Measurements from ENCODE around the gene OTUD3.
"Not testable (repeated sequence)": the region's sequence is repeated elsewhere in the genome, so short reads cannot be mapped to it uniquely, and the experiment has no call there.

OTUD3 gene

GRCh38 chr1:19927130-19927421 is 44.9 kb downstream of the OTUD3 start:
- H3K36me3 ChIP-seq (replicated peaks); H3K9me3 ChIP-seq; in situ Hi-C loops (cut with MboI; ENCODE audit: low sequenced_read_pairs); H3K4me1 ChIP-seq; H3K27me3 ChIP-seq (ENCODE audit: low read depth); H3K4me3 ChIP-seq; DNase-seq (ENCODE audit: low spot score in 2 of 2): not testable (repeated sequence)

GRCh38 chr1:19932866-19933265 is 50.7 kb downstream of the OTUD3 start:
- Histone ChIP-seq H3K4me3 (no peak overlapping the region), H3K4me1 (no peaks in the 10 kb centered on the region), H3K36me3 (replicated peaks) (no peaks in the 10 kb centered on the region), H3K9me3 (no peaks in the 10 kb centered on the region), H3K27me3 (ENCODE audit: low read depth) (no peaks in the 10 kb centered on the region)
- in situ Hi-C loops (cut with MboI; ENCODE audit: low sequenced_read_pairs): no loop called here
- DNase-seq (ENCODE audit: low spot score in 2 of 2): no peak

- H3K4me3 ChIP-seq: no peak overlapping the region
- in situ Hi-C loops (cut with MboI; ENCODE audit: low sequenced_read_pairs): no loop called here
- DNase-seq (ENCODE audit: low spot score in 2 of 2): no peak
- no peaks in the 10 kb centered on the region for H3K4me1 ChIP-seq
- no peaks in the 10 kb centered on the region for H3K36me3 ChIP-seq (replicated peaks)
- H3K27me3 ChIP-seq (ENCODE audit: low read depth): no peaks in the 10 kb centered on the region
- no peaks in the 10 kb centered on the region for H3K9me3 ChIP-seq
Measured at GRCh38 chr1:19934336-19934735, 52.1 kb downstream of the OTUD3 start.

DNA sequence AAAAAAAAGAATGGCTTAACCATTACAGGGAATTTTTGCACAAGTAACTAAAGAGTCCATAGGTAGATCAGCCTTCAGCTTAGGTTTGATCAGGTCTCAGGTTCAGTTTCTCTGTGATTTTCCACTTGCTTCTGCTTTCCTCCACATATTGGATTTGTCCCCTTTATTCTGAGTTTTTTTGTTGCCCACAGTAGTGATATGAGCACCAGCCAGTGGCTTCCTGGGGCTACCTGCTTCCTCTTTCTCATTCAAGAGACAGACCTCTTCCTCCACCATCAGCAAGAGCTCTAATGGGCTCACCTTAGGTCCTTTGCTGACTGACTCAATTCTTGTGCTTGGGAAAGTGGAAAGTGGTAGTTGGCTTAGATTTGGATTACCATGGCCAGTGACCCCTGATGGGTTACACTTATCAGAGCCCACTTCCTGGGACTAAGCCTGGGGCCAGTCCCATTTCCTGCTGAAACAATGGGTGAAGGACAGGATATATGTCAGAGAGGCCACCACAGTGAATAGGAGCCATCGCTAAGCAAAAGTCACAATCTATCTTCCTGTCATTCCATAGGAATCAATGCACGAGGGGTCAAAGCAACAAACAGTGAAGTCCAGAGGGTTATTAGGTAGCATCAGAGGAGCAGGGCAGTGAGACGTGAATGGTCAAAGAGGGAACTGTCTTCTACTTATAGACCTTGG is 54.0 kb downstream of the OTUD3 start:
- no peaks in the 10 kb centered on the region for H3K4me1 ChIP-seq
- H3K36me3 ChIP-seq (replicated peaks): no peaks in the 10 kb centered on the region
- no peak overlapping the region for H3K4me3 ChIP-seq
- H3K27me3 ChIP-seq (ENCODE audit: low read depth): no peaks in the 10 kb centered on the region
- H3K9me3 ChIP-seq: no peaks in the 10 kb centered on the region
- in situ Hi-C loops (cut with MboI; ENCODE audit: low sequenced_read_pairs): no loop called here
- no peak for DNase-seq (ENCODE audit: low spot score in 2 of 2)

- H3K27me3 ChIP-seq (ENCODE audit: low read depth): no peaks in the 10 kb centered on the region
- H3K36me3 ChIP-seq (replicated peaks): no peaks in the 10 kb centered on the region
- H3K4me3 ChIP-seq: no peak overlapping the region
- in situ Hi-C loops (cut with MboI; ENCODE audit: low sequenced_read_pairs): no loop called here
- DNase-seq (ENCODE audit: low spot score in 2 of 2): no peak
- H3K4me1 ChIP-seq: no peaks in the 10 kb centered on the region
- no peaks in the 10 kb centered on the region for H3K9me3 ChIP-seq
Measured at GRCh38 chr1:19938472-19938871, 56.3 kb downstream of the OTUD3 start.

DNA sequence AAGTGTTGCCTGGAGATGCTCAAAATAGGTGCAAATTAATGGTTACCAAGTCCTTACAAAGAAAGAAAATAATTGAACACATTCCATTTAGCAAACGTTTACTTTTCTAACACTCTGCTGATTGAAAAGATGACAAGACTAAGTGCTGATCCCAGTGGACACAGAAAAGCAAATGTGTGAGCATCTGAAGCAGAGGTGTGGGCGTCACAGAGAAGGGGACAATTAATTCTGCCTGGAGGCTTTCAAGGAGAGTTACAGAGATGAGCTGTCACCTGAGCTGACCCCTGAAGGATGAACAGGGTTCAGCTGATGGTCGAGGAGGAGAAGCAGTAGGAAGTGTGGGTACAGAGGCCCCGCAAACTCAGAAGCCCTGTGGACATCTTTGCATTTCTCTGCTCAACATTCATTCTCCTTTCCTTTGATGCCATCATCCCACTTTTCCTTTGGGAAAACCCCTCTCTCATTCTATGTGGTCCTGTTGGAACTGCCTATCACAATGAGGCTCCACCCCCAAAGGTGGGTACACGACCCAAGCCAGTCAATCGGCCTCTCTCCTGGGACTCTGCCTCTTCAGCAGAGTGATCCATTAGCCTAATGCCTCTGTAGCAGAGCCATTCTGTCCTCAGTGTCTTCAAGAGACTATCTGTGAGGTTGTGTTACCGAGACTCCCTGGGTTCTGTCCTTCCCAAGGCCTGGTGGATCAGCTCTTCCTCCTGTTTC is 58.5 kb downstream of the OTUD3 start:
- H3K27me3 ChIP-seq (ENCODE audit: low read depth): no peaks in the 10 kb centered on the region
- in situ Hi-C loops (cut with MboI; ENCODE audit: low sequenced_read_pairs): no loop called here
- H3K4me3 ChIP-seq: no peak overlapping the region
- H3K36me3 ChIP-seq (replicated peaks): no peaks in the 10 kb centered on the region
- H3K4me1 ChIP-seq: no peaks in the 10 kb centered on the region
- no peak for DNase-seq (ENCODE audit: low spot score in 2 of 2)
- H3K9me3 ChIP-seq: no peaks in the 10 kb centered on the region

DNA sequence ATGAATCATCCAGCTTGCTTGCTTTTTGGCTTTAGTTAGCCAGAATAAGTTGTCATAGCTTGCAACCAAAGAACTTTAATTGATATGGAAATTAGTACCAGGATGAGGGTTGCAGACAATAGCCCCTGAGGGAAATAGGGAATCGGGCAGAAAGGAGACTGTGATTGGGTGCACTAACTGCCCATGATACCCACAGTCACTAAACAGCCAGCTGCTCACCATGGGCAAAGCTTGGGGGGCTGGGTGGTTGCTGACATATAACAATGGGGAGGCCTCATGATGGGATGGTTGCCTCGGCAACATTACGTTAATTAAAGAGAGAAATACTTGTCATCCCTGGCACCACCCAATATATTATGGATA is 59.0 kb downstream of the OTUD3 start:
- in situ Hi-C loops (cut with MboI; ENCODE audit: low sequenced_read_pairs): no loop called here
- no peaks in the 10 kb centered on the region for H3K4me1 ChIP-seq
- H3K36me3 ChIP-seq (replicated peaks): no peaks in the 10 kb centered on the region
- H3K9me3 ChIP-seq: no peaks in the 10 kb centered on the region
- no peak for DNase-seq (ENCODE audit: low spot score in 2 of 2)
- H3K4me3 ChIP-seq: no peak overlapping the region
- no peaks in the 10 kb centered on the region for H3K27me3 ChIP-seq (ENCODE audit: low read depth)

- no peak for DNase-seq (ENCODE audit: low spot score in 2 of 2)
- Histone ChIP-seq H3K27me3 (ENCODE audit: low read depth) (no peaks in the 10 kb centered on the region), H3K9me3 (no peaks in the 10 kb centered on the region), H3K4me1 (no peaks in the 10 kb centered on the region), H3K4me3 (no peak overlapping the region), H3K36me3 (replicated peaks) (no peaks in the 10 kb centered on the region)
- in situ Hi-C loops (cut with MboI; ENCODE audit: low sequenced_read_pairs): no loop called here
Measured at GRCh38 chr1:19942088-19942487, 59.9 kb downstream of the OTUD3 start.

DNA sequence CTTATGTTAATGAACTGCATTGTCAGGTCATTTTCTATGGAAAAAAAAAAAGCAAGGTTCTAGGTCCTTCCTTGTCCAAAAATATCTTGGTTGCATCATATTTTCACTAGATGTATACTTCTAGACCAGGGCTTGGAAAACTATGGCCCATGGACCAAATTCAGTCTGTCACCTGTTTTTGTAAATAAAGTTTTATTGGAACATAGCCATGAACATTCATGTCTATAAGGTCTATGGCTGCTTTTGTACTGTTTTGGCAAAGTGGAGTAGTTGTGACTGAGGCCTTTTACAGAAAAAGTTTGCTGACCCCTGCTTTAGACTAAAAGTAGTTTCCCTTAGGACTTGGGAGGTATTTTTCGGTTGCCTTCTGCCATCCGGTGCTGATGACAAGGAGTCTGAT is 60.5 kb downstream of the OTUD3 start:
- in situ Hi-C loops (cut with MboI; ENCODE audit: low sequenced_read_pairs): no loop called here

GRCh38 chr1:19945914-19946313 is 63.7 kb downstream of the OTUD3 start:
- Histone ChIP-seq H3K27me3 (ENCODE audit: low read depth) (no peaks in the 10 kb centered on the region), H3K4me3 (no peak overlapping the region), H3K4me1 (no peaks in the 10 kb centered on the region), H3K9me3 (no peaks in the 10 kb centered on the region), H3K36me3 (replicated peaks) (no peaks in the 10 kb centered on the region)
- in situ Hi-C loops (cut with MboI; ENCODE audit: low sequenced_read_pairs): no loop called here
- DNase-seq (ENCODE audit: low spot score in 2 of 2): no peak

More for the DNA sequence above, 60.5 kb downstream of the OTUD3 start:
- Histone ChIP-seq H3K9me3 (no peaks in the 10 kb centered on the region), H3K36me3 (replicated peaks) (no peaks in the 10 kb centered on the region), H3K4me3 (no peak overlapping the region), H3K27me3 (ENCODE audit: low read depth) (no peaks in the 10 kb centered on the region), H3K4me1 (no peaks in the 10 kb centered on the region)
- DNase-seq (ENCODE audit: low spot score in 2 of 2): no peak

DNA sequence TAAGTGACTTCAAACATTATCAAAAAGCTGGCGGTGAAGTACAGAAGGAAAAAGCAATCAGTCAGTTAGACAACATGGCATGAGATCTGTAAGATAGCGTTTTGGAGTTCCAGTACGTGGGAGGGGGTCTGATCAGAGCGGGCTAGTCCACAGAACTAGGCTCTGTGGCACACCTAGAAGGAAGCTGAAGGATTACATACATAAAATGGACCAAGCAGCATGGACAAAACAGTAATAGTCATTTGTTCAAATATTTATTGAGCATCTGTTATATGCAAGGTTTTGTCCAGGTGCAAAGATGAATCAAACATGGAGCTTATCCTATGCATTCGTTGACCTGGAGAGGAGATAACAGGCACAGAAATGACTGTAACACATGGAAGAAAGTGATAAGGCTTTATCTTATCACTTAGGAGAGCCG is 64.1 kb downstream of the OTUD3 start:
- Histone ChIP-seq H3K9me3 (no peaks in the 10 kb centered on the region), H3K4me1 (no peaks in the 10 kb centered on the region), H3K4me3 (no peak overlapping the region), H3K36me3 (replicated peaks) (no peaks in the 10 kb centered on the region), H3K27me3 (ENCODE audit: low read depth) (no peaks in the 10 kb centered on the region)
- no peak for DNase-seq (ENCODE audit: low spot score in 2 of 2)
- in situ Hi-C loops (cut with MboI; ENCODE audit: low sequenced_read_pairs): no loop called here

- H3K4me1 ChIP-seq: no peaks in the 10 kb centered on the region
- no peaks in the 10 kb centered on the region for H3K27me3 ChIP-seq (ENCODE audit: low read depth)
- in situ Hi-C loops (cut with MboI; ENCODE audit: low sequenced_read_pairs): no loop called here
- DNase-seq (ENCODE audit: low spot score in 2 of 2): no peak
- no peaks in the 10 kb centered on the region for H3K36me3 ChIP-seq (replicated peaks)
- no peak overlapping the region for H3K4me3 ChIP-seq
- no peaks in the 10 kb centered on the region for H3K9me3 ChIP-seq
Measured at GRCh38 chr1:19946971-19947370, 64.8 kb downstream of the OTUD3 start.

DNA sequence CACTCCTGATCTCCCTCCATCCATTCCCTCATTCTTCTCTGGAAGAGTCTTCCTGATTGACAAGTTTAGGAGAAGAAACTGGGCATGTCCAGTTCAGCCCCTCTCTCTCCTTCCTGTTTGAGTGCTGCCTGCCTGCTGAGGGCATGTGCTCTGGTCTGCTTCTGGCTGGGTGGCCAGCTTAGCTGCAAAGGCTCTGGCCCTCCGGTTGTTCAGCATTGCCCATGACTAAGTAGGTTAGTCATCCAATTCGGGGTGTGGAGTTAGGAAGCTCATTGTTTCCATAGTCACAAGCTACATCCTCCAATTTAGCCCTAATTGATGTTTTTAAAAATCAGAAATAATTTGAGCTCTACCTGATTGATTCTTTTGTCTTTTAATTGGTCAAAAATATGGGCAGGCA is 66.8 kb downstream of the OTUD3 start:
- in situ Hi-C loops (cut with MboI; ENCODE audit: low sequenced_read_pairs): no loop called here
- Histone ChIP-seq H3K27me3 (ENCODE audit: low read depth) (no peaks in the 10 kb centered on the region), H3K9me3 (no peaks in the 10 kb centered on the region), H3K36me3 (replicated peaks) (no peaks in the 10 kb centered on the region), H3K4me1 (no peaks in the 10 kb centered on the region), H3K4me3 (no peak overlapping the region)
- DNase-seq (ENCODE audit: low spot score in 2 of 2): no peak

GRCh38 chr1:19954059-19954458 is 71.9 kb downstream of the OTUD3 start:
- in situ Hi-C loops (cut with MboI; ENCODE audit: low sequenced_read_pairs): no loop called here
- Histone ChIP-seq H3K36me3 (replicated peaks) (no peaks in the 10 kb centered on the region), H3K4me3 (no peak overlapping the region), H3K9me3 (no peaks in the 10 kb centered on the region; the same call in 1 of the 2 replicates), H3K4me1 (no peaks in the 10 kb centered on the region), H3K27me3 (ENCODE audit: low read depth) (no peaks in the 10 kb centered on the region)
- no peak for DNase-seq (ENCODE audit: low spot score in 2 of 2)
